GM18858 (cell line): ENCODE data around the gene ZCCHC13.
"Not testable (repeated sequence)": the region's sequence is repeated elsewhere in the genome, so short reads cannot be mapped to it uniquely, and the experiment has no call there.

Source experiments
- ATAC-seq: cut with Tn5 transposase; IDR thresholded peaks from one replicate; pipeline ENCODE4 v1.9.1; 2021; ENCODE audit not compliant: unreplicated experiment

Gene ZCCHC13

DNA sequence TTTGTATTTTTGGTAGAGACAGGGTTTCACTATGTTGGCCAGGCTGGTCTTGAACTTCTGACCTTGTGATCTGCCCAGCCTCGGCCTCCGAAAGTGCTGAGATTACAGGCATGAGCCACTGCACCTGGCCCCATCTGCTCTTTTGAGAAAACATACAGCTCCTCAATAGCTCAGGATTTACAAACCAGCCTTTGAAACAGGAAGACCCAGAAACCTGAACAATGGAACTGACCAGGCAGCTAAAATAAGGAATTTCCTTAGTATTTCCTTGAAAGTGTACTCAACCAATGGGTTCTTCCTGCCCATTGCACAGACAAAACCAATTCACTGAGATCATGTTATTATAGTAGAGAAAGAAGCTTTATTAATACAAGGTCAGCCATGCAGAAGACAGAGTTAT, 15.3 kb downstream of the ZCCHC13 start:
- not testable (repeated sequence) for ATAC-seq

GRCh38 chrX:74321191-74321590, 17.2 kb downstream of the ZCCHC13 start:
- no peak for ATAC-seq

DNA sequence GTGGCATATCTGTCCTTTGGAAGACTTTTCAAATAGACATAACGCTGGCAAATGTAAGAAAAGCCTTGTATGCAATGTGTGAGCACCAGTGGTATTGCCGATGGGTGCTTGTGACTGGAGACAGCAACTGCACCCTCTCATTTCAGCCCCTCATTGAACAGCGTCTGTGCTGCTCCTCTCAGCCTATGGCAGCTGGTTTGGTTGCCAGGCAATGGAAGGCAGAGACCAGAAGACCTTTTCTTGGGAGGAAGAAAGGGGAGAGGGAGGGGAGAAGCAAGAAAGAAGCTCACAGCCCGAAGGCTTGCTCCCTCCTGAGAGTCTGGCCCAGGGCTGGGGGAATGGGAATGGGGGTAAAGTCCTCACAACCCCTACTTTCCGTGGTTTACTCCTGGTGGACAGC, 20.2 kb downstream of the ZCCHC13 start:
- no peak for ATAC-seq

GRCh38 chrX:74325130-74326059, 21.4 kb downstream of the ZCCHC13 start:
- no peak for ATAC-seq

- ATAC-seq: no peak
These were observed 34.9 kb downstream of the ZCCHC13 start for GRCh38 chrX:74338852-74339251.

DNA sequence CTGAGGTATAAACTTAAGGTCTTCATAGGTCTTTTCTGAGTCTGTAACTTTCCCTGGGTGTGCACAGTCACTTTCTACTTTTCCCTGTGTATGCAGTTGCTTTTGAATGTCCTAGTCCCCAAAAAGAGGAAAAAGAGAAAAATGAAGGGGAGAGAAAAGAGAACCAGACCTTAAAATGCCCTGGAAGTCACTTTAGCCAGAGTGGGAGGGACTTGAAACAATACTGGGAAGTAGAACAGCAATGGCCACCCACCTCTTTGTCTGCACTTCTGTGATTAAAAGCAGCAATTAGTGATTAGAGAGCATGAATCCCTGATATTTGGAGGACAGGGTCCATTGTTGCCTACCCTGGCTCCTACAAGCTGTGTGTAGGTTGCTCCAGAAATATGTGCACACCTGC, 36.1 kb downstream of the ZCCHC13 start:
- ATAC-seq: no peak

DNA sequence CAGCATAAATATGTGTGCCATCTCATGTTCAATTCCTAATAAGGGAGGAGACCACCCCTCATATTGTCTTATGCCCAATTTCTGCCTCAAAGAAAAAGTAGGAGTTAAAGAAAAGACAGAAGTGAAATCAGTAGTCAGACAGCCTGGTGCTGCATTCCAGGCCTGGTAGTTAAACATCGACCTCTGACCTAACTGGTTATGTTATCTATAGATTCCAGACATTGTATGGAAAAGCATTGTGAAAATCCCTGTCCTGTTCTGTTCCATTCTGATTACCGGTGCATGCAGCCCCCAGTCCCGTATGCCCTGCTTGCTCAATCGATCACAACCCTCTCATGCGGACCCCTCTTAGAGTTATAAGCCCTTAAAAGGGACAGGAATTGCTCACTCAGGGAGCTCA, 38.2 kb downstream of the ZCCHC13 start:
- not testable (repeated sequence) for ATAC-seq

- peak; percentile 89 for ATAC-seq
These were observed 39.6 kb downstream of the ZCCHC13 start for GRCh38 chrX:74343343-74344279.

DNA sequence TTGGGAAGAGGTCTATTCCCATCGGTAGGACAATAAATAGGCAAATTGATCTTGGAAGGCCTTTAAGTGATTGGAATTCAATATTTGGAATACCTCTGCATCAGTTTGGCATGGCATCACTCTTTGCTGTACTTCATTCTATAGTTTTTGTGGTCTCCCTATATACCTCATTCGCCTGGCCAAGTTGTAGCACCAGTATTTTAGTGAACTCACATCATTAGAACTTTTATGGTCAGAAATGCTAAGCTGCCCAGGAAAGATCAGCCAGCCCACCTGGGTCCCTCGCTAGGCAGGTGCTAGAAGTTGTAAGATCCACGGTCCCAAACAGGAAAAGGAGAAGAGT, 40.3 kb downstream of the ZCCHC13 start:
- ATAC-seq: no peak

DNA sequence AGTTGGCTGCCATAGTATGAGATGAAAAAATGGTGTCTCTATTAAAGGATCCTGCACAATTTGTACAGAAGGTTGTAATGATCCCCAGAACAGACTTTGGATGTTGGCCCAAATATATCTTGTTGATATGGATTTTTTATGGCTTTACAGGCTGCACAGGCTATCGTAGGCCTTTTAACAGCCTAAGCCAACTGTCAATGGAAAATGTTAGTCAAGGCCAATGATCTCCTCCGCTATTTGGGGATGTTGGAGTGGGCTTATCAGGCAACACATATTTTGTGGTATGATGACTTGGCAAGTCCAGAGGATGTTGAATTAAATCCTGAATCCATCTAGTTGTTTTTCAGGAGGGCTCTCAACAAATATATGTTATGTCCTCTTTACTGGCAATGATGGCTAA, 42.1 kb downstream of the ZCCHC13 start:
- no peak for ATAC-seq

DNA sequence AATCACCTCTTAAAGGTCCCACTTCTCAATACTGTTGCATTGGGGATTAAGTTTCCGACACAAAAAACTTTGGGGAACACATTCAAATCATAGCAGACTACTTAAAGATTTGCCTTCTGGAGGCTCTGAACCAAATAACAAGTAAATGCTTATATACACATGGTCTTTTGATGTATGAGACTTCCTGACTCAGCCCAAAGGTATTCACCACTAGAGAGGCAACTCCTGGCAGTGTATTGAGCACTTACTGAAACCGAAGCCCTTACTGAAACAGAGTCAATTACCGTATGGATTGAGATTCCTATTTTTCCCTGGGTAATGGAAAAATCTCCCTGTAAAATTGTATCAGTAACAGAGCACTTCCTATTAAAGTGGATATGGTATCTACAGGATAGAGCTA, 45.4 kb downstream of the ZCCHC13 start:
- no peak for ATAC-seq

- ATAC-seq: no peak
These were observed 47.8 kb downstream of the ZCCHC13 start for GRCh38 chrX:74351760-74352159.

DNA sequence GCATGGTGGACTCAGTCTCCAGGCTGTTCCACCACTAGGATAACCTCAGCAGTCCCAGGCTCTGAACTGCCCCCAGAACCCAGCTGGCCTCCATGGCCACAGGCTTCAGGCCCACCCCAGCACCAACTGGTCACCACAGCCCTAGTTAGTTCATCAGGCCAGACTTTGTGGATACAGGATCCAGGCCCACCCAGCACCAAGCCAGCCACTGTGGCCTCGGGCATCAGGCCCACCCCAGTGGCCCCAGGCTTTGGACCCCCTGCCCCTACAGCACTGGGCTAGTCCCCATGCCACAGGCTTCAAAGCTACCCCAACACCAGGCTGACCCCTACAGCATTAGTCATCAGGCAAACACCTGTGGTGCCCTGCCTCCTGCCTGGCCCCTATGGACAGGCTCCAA, 50.0 kb downstream of the ZCCHC13 start:
- no peak for ATAC-seq
